Left renal pelvis (tissue), 4 donors: ENCODE data around the gene TMEM273. TPM values are rescaled to one million over a fixed set of nuclear protein-coding genes. Genes with fewer than 3 reads are reported as not detected.

ENCODE experiments used
- DNase-seq, 4 donors: peaks; one replicate each; pipeline ENCODE4 v3.0.0-alpha.2; 2013; ENCODE audit warnings: low read depth in 4 of 4, low spot score in 3 of 4
- polyA plus RNA-seq, 4 donors: library from polyadenylated mRNA; unstranded; fragments of 120-200 nt; gene quantifications; one replicate each; pipeline ENCODE4 v1.2.1, GENCODE V29; 2013; ENCODE audit not compliant: insufficient read length in 4 of 4

TMEM273 gene
- 1 to 10 TPM; 2.5 to 6.0 (median 3.0) TPM for polyA plus RNA-seq

- DNase-seq, result no peak
Measured at GRCh38 chr10:49187950-49188761, at the start of gene TMEM273. Gene TMEM273, minus strand, starts transcription at chr10:49188391. Its CDS starts 55 bp downstream, at chr10:49188336.

GRCh38 chr10:49237985-49238384, 49.8 kb upstream of the TMEM273 start:
- DNase-seq, result no peak

DNA sequence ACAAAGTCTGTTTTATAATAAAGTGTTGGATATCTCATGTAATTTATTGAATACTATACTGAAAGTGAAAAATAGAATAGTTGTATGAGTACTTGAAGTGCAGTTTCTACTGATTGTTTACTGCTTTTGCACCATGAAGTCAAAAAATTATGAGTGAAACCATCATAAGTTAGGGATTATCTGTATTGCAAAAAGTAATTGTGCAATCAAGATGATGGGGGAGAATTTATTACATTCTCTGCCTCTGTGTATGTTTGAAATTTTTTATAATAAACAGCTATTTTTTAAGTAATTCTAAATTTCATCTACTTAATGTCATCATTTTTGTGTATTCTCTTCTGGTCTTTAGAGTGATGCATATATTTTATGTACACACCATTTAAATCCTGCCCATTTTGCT, 47.2 kb upstream of the TMEM273 start:
- no peak for DNase-seq

- no peak for DNase-seq
Measured at GRCh38 chr10:49231086-49231820, 43.1 kb upstream of the TMEM273 start.

DNA sequence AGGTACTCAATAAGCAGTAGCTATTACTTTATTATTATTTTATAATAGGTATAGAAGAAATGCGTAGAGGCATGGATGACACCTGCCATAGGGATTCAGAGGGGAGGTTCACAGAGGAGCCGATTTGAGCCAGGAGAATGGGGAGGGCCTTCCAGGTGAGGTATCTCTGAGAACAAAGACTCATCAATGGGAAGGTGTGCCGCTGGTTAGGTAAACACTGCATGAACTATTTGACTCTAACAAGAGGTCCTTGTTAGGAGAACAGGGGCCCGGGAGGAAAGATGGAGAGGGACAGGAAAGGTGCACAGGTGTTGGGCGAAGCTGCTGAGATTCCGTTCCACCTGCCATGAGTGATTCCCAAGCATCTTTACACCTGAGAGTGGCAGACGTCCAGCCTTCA, 41.8 kb upstream of the TMEM273 start:
- no peak for DNase-seq

DNA sequence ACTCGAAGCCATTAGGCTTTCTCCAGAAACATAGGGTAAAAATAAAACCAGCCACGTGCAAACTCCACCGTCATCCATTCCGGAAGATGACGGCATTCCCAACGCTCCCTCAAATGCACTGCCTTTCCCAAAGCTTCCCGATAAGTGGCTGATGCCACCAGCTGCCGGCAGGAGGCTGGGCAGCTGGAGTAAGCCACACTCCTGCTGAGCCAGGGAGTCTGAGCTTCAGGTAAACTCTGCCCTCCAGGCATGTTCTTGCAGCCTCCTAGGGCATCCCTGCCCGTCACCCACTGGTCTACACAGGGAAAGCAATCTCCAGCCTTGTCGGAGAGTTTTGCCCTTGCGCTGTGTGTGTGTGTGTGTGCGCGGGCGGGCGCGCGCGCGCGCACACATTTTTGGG, 40.5 kb upstream of the TMEM273 start:
- DNase-seq, result no peak

DNA sequence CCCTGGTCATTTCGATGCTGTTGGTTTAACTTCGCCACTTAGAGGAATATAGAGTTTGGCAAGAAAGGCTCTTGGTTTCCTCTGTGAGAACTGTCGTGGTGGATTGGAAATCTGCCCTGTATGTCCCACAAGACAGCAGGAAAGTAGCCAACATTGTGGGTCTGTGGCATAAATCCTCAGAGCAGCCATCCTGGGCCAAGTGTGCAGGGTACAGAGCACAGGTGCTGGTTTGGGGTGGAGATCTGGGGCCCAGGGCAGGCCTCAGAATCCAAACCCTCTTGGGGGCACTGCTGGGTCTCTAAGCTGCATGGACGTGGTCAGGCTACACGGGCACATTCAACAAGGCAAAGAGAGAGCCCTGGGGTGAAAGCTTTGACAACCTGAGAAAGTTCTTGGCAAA, 39.2 kb upstream of the TMEM273 start:
- no peak for DNase-seq

GRCh38 chr10:49226594-49226993, 38.4 kb upstream of the TMEM273 start:
- no peak for DNase-seq

DNA sequence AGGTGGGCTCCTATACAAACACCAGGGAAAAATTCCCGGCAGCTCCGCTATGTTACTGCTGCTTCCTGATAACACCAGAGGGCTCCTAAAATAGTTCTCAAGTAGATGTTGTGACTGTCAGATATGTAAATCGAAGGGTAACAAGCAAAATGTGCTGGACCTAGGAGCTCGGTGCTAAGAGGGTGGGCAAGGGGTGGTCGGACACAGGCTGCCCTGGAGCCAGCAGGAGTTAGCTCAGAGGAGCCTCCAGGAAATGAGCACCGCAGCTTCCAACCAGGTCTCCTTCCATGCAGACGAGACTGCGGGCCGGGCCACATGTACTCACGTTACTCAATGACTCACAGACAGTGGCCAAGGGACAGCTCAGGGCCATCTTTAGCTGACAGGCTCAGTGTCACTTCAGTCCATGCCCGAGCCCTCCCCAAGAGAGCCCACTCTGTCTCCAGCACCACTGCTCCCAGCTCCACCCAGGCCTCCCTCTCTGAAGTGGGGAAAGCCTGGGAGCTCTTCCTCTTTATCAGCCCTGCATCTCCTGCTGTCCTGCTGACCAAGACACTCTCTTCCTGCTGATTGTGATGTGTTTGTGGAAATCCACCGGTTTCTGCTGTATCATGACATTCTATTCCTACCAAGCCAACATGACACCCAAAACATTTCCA, 37.2 kb upstream of the TMEM273 start:
- no peak for DNase-seq

DNA sequence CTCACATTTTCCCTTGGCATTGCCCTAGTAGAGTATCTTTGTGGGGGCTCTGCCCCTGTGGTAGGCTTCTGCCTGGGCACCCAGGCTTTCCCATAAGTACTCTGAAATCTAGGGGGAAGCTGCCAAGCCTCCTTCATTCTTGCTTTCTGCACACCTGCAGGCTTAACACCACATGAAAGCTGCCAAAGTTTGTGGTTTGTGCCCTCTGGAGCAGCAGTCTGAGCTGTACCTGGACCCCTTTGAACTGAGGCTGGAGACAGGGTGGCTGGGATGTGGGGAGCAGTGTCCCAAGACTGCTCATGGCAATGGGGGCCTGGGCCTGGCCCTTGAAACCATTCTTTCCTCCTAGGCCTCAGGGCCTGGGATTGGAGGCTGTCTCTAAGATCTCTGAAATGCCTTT, 35.0 kb upstream of the TMEM273 start:
- no peak for DNase-seq

DNA sequence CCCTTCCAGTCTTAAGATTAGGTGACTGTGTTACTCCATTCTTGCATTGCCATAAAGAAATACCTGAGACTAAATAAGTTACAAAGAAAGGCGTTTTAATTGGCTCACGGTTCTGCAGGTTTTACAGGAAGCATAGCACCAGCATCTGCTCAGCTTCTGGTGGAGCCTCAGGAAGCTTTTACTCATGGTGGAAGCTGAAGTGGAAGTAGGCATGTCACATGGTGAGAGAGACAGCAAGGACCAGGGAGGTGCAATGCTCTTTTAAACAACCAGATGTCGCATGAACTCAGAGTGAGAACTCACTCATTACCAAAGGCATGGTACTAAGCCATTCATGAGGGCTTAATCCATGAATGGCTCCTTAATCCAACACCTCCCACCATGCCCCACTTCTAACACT, 34.0 kb upstream of the TMEM273 start:
- no peak for DNase-seq

GRCh38 chr10:49220679-49221078, 32.5 kb upstream of the TMEM273 start:
- no peak for DNase-seq

- no peak for DNase-seq
Measured at GRCh38 chr10:49220031-49220430, 31.8 kb upstream of the TMEM273 start.

- DNase-seq, result no peak
Measured at GRCh38 chr10:49219248-49219647, 31.1 kb upstream of the TMEM273 start.

- no peak for DNase-seq
Measured at GRCh38 chr10:49218480-49218879, 30.3 kb upstream of the TMEM273 start.

DNA sequence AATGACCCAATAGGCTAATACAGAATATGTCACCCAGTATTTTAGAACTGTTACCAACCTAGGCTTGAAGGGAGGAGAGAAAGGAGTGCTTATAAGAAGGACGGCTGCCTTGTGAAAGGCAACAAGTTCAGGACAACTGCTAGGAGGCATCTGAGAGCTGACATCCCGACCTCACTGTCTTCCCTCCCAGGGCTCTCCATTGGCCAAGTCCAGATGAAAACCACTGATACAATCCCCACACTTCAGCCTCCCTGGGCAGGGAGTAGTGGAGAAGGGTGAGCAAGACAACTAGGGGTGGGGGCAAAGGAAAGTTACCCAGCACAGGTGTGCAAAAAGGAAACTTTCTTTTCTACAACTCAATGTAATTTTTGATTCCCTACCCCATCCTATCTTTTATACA, 29.5 kb upstream of the TMEM273 start:
- no peak for DNase-seq

GRCh38 chr10:49213211-49213610, 25.0 kb upstream of the TMEM273 start:
- no peak for DNase-seq

GRCh38 chr10:49212783-49213182, 24.6 kb upstream of the TMEM273 start:
- DNase-seq, result no peak

DNA sequence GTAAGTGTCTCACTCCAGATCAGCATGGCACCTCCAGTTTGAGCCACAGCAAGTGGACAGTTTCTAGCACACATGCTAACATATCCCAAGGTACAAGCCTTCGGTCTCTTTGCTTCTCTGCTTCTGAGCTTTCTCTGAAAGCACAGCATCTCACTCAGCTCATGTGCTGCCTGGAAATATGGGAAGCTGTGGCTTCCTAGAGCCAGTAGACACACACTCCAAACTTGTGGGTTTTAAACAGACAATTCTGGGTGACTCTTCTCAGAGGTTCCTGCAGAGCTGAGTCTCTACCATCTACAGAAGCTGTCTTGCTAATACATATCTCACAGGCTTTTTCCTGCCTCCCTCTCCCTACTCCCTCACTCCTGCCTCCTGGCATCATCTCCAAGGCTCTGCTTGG, 23.9 kb upstream of the TMEM273 start:
- no peak for DNase-seq

- DNase-seq, result no peak
Measured at GRCh38 chr10:49208996-49209395, 20.8 kb upstream of the TMEM273 start.

DNA sequence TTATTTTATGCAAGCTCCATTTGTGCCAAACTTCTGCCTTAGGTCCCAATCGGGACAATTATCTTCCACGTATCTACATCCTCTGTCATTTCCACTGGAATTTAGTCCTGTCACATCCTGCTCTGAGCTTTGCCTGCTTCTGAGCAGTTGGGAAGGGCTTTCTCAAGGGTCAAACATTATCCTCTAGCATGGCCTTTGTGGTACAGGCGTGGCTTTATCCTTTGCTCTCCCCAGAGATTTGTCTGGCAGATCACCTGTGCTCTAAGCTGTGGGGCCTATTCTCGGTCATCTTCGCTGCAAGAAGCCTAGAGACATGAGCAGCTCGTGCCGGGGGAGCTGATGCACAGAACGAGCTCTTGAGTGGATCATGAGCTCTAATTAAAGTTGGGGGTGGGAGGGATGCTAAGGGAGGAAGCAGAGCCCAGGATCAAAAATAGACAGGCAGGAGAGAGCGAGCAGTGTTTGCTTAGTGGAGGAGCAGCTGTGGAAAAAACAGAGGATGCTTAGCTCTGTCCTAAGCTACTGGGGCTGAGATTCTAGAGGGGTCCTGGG, 19.8 kb upstream of the TMEM273 start:
- DNase-seq, result no peak
